Measurements from ENCODE around the gene STIP1.

Gene STIP1

GRCh38 chr11:64216879-64217278 is 30.9 kb downstream of the STIP1 start:
- Histone ChIP-seq H3K4me3 (ENCODE audit: low read length) (no peak overlapping the region), H3K4me1 (ENCODE audit: insufficient read depth, low read length) (no peaks in the 10 kb centered on the region), H3K27me3 (ENCODE audit: insufficient read depth, low read length) (no peaks in the 10 kb centered on the region), H3K9me3 (ENCODE audit: insufficient read depth, low read depth, low read length) (no peaks in the 10 kb centered on the region), H3K36me3 (ENCODE audit: insufficient read depth, low read length) (peaks cover 14% of the 10 kb centered on the region), H3K27ac (ENCODE audit: low read depth, low read length) (no peak overlapping the region), H3K9ac (ENCODE audit: low read depth, low read length) (no peak overlapping the region)
- WGBS = 92% methylated on average over 6 of the region's 6 CpGs

GRCh38 chr11:64218628-64219353 is 32.8 kb downstream of the STIP1 start:
- Histone ChIP-seq H3K9me3 (ENCODE audit: insufficient read depth, low read depth, low read length) (no peaks in the 10 kb centered on the region), H3K27ac (ENCODE audit: low read depth, low read length) (no peak overlapping the region), H3K27me3 (ENCODE audit: insufficient read depth, low read length) (no peaks in the 10 kb centered on the region), H3K4me3 (ENCODE audit: low read length) (no peak overlapping the region), H3K36me3 (ENCODE audit: insufficient read depth, low read length) (peaks cover 15% of the 10 kb centered on the region), H3K9ac (ENCODE audit: low read depth, low read length) (no peak overlapping the region), H3K4me1 (ENCODE audit: insufficient read depth, low read length) (no peaks in the 10 kb centered on the region)
- WGBS = 95% methylated on average over 11 of the region's 11 CpGs

GRCh38 chr11:64219354-64219684 is 33.3 kb downstream of the STIP1 start:
- Histone ChIP-seq H3K4me1 (ENCODE audit: insufficient read depth, low read length) (no peaks in the 10 kb centered on the region), H3K27ac (ENCODE audit: low read depth, low read length) (no peak overlapping the region), H3K9me3 (ENCODE audit: insufficient read depth, low read depth, low read length) (no peaks in the 10 kb centered on the region), H3K27me3 (ENCODE audit: insufficient read depth, low read length) (no peaks in the 10 kb centered on the region), H3K9ac (ENCODE audit: low read depth, low read length) (no peak overlapping the region), H3K36me3 (ENCODE audit: insufficient read depth, low read length) (peaks cover 18% of the 10 kb centered on the region), H3K4me3 (ENCODE audit: low read length) (no peak overlapping the region)
- WGBS = 96% methylated on average over 7 of the region's 7 CpGs

GRCh38 chr11:64219755-64220154 is 33.8 kb downstream of the STIP1 start:
- Histone ChIP-seq H3K27ac (ENCODE audit: low read depth, low read length) (no peak overlapping the region), H3K27me3 (ENCODE audit: insufficient read depth, low read length) (no peaks in the 10 kb centered on the region), H3K9me3 (ENCODE audit: insufficient read depth, low read depth, low read length) (no peaks in the 10 kb centered on the region), H3K4me3 (ENCODE audit: low read length) (no peak overlapping the region), H3K4me1 (ENCODE audit: insufficient read depth, low read length) (no peaks in the 10 kb centered on the region), H3K36me3 (ENCODE audit: insufficient read depth, low read length) (peaks cover 18% of the 10 kb centered on the region), H3K9ac (ENCODE audit: low read depth, low read length) (no peak overlapping the region)
- WGBS = 92% methylated on average over 9 of the region's 10 CpGs

DNA sequence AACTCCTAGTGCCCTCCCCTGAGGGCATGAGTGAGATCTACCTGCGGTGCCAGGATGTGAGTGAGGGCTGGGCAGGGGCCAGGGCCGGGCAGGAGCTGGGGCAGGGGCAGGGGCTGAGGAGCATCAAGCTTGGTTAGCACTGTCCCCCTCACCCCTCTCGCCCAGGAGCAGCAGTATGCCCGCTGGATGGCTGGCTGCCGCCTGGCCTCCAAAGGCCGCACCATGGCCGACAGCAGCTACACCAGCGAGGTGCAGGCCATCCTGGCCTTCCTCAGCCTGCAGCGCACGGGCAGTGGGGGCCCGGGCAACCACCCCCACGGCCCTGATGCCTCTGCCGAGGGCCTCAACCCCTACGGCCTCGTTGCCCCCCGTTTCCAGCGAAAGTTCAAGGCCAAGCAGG is 34.3 kb downstream of the STIP1 start:
- Histone ChIP-seq H3K4me3 (ENCODE audit: low read length) (no peak overlapping the region), H3K27ac (ENCODE audit: low read depth, low read length) (no peak overlapping the region), H3K36me3 (ENCODE audit: insufficient read depth, low read length) (peaks cover 18% of the 10 kb centered on the region), H3K27me3 (ENCODE audit: insufficient read depth, low read length) (no peaks in the 10 kb centered on the region), H3K4me1 (ENCODE audit: insufficient read depth, low read length) (peaks cover 3% of the 10 kb centered on the region; the same call in 1 of the 2 replicates), H3K9ac (ENCODE audit: low read depth, low read length) (no peak overlapping the region), H3K9me3 (ENCODE audit: insufficient read depth, low read depth, low read length) (no peaks in the 10 kb centered on the region)
- WGBS = 91% methylated on average over 17 of the region's 17 CpGs

- WGBS = 94% methylated on average over 14 of the region's 14 CpGs
- Histone ChIP-seq H3K27ac (ENCODE audit: low read depth, low read length) (no peak overlapping the region), H3K36me3 (ENCODE audit: insufficient read depth, low read length) (peaks cover 18% of the 10 kb centered on the region)
Observed at GRCh38 chr11:64220798-64221197, 34.8 kb downstream of the STIP1 start.

GRCh38 chr11:64222651-64223000 is 36.7 kb downstream of the STIP1 start:
- Histone ChIP-seq H3K4me1 (ENCODE audit: insufficient read depth, low read length) (peaks cover 11% of the 10 kb centered on the region; the same call in 1 of the 2 replicates), H3K27ac (ENCODE audit: low read depth, low read length) (no peak overlapping the region), H3K4me3 (ENCODE audit: low read length) (no peak overlapping the region), H3K9ac (ENCODE audit: low read depth, low read length) (no peak overlapping the region), H3K36me3 (ENCODE audit: insufficient read depth, low read length) (peaks cover 18% of the 10 kb centered on the region), H3K9me3 (ENCODE audit: insufficient read depth, low read depth, low read length) (no peaks in the 10 kb centered on the region), H3K27me3 (ENCODE audit: insufficient read depth, low read length) (no peaks in the 10 kb centered on the region)
- WGBS = 87% methylated on average over 9 of the region's 9 CpGs

More at GRCh38 chr11:64220798-64221197, 34.8 kb downstream of the STIP1 start:
- no peak overlapping the region for H3K4me3 ChIP-seq (ENCODE audit: low read length)
- H3K9me3 ChIP-seq (ENCODE audit: insufficient read depth, low read depth, low read length) = no peaks in the 10 kb centered on the region
- H3K9ac ChIP-seq (ENCODE audit: low read depth, low read length) = no peak overlapping the region
- H3K4me1 ChIP-seq (ENCODE audit: insufficient read depth, low read length) = peaks cover 4% of the 10 kb centered on the region; the same call in 1 of the 2 replicates
- no peaks in the 10 kb centered on the region for H3K27me3 ChIP-seq (ENCODE audit: insufficient read depth, low read length)

GRCh38 chr11:64223001-64223651 is 37.2 kb downstream of the STIP1 start:
- Histone ChIP-seq H3K27me3 (ENCODE audit: insufficient read depth, low read length) (no peaks in the 10 kb centered on the region), H3K36me3 (ENCODE audit: insufficient read depth, low read length) (peaks cover 18% of the 10 kb centered on the region), H3K9ac (ENCODE audit: low read depth, low read length) (no peak overlapping the region), H3K4me3 (ENCODE audit: low read length) (no peak overlapping the region), H3K4me1 (ENCODE audit: insufficient read depth, low read length) (peaks cover 11% of the 10 kb centered on the region; the same call in 1 of the 2 replicates), H3K27ac (ENCODE audit: low read depth, low read length) (no peak overlapping the region), H3K9me3 (ENCODE audit: insufficient read depth, low read depth, low read length) (no peaks in the 10 kb centered on the region)
- 95% methylated on average over 24 of the region's 24 CpGs for WGBS

GRCh38 chr11:64224151-64224890 is 38.4 kb downstream of the STIP1 start:
- H3K36me3 ChIP-seq (ENCODE audit: insufficient read depth, low read length) = peaks cover 18% of the 10 kb centered on the region
- H3K9ac ChIP-seq (ENCODE audit: low read depth, low read length) = no peak overlapping the region
- H3K4me3 ChIP-seq (ENCODE audit: low read length) = no peak overlapping the region
- 94% methylated on average over 17 of the region's 17 CpGs for WGBS
- H3K9me3 ChIP-seq (ENCODE audit: insufficient read depth, low read depth, low read length) = no peaks in the 10 kb centered on the region
- no peak overlapping the region for H3K27ac ChIP-seq (ENCODE audit: low read depth, low read length)
- no peaks in the 10 kb centered on the region for H3K27me3 ChIP-seq (ENCODE audit: insufficient read depth, low read length)
- peaks cover 11% of the 10 kb centered on the region; the same call in 1 of the 2 replicates for H3K4me1 ChIP-seq (ENCODE audit: insufficient read depth, low read length)

DNA sequence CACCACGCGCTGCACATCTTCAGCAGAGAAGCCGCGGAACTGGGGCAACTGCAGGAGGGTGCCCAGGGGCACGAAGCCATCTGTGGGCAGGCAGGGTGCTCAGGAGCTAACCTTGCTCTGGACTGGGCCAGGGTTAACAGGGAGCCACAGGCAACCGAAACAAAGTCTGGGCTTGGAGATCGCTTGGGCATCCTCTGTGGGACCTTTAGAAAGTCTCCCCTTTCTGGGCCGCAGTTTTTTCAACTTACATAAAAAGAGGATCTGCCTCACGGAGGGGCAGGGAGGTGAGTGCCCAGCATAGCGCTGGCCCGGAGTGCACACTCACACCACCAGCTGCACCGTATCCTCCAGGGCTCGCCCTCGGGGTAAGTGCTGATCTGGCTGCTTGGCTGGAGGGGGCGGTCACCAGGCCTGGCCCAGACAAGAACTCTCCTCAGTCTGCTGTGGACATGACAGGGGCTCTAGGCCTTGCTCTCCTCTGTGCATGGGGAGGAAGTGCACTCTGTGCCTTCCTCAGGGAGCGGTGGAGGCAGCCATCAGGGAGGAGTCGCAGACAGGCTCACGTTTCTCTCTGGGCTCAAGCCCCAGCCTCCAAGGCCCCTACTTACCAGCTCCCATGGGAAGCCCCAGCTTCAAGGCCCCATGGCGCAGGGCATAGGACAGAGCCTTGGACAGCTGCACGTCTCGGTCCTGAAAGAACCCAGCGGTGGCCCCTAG is 39.1 kb downstream of the STIP1 start:
- H3K27me3 ChIP-seq (ENCODE audit: insufficient read depth, low read length) = no peaks in the 10 kb centered on the region
- H3K9ac ChIP-seq (ENCODE audit: low read depth, low read length) = peak overlapping the region; percentile 75
- peak overlapping the region; percentile 82 for H3K4me3 ChIP-seq (ENCODE audit: low read length)
- H3K9me3 ChIP-seq (ENCODE audit: insufficient read depth, low read depth, low read length) = no peaks in the 10 kb centered on the region
- H3K36me3 ChIP-seq (ENCODE audit: insufficient read depth, low read length) = peaks cover 12% of the 10 kb centered on the region
- peaks cover 11% of the 10 kb centered on the region; the same call in 1 of the 2 replicates for H3K4me1 ChIP-seq (ENCODE audit: insufficient read depth, low read length)
- 75% methylated on average over 22 of the region's 22 CpGs for WGBS
- H3K27ac ChIP-seq (ENCODE audit: low read depth, low read length) = no peak overlapping the region; the same call in 1 of the 2 replicates

Data from HUES64 (cell line).